ENCODE measurements around the gene KRTAP12-2.
"Not testable (repeated sequence)": the region's sequence is repeated elsewhere in the genome, so short reads cannot be mapped to it uniquely, and the experiment has no call there.

Gene KRTAP12-2

DNA sequence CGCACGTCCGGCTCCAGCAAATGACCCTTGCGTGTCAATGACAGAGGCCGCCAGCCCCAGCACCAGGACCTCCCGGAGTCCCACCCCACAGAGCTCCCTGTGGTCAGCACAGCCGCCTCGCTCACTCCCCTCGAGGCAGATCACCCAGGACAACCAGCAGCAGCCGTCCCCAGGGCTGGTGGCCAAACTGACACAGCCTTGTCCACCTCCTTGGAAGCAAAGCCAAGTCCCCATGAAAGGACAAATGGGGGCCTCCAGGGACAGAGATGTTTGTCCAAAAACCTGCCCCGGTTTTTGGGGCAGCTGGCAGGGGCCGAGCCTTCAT, 27.4 kb downstream of the KRTAP12-2 start:
- Histone ChIP-seq H3K4me1 (ENCODE audit: control insufficient read depth, insufficient read depth, low read length) (no peaks in the 10 kb centered on the region), H3K36me3 (ENCODE audit: control insufficient read depth in 2 of 2, insufficient read depth in 1 of 2, low read length in 2 of 2) (no peaks in the 10 kb centered on the region), H3K27ac (ENCODE audit: extremely low read depth, low read depth, low read length) (no peak overlapping the region), H3K9me3 (ENCODE audit: control insufficient read depth, insufficient read depth, low read depth, low read length) (no peaks in the 10 kb centered on the region), H3K4me3 (ENCODE audit: low read depth, low read length) (no peak overlapping the region)
- ChIA-PET CTCF (no interaction called here), POLR2A (no interaction called here)
- TF ChIP-seq, protein P1, sequence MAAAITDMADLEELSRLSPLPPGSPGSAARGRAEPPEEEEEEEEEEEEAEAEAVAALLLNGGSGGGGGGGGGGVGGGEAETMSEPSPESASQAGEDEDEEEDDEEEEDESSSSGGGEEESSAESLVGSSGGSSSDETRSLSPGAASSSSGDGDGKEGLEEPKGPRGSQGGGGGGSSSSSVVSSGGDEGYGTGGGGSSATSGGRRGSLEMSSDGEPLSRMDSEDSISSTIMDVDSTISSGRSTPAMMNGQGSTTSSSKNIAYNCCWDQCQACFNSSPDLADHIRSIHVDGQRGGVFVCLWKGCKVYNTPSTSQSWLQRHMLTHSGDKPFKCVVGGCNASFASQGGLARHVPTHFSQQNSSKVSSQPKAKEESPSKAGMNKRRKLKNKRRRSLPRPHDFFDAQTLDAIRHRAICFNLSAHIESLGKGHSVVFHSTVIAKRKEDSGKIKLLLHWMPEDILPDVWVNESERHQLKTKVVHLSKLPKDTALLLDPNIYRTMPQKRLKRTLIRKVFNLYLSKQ (tag by site-specific recombination; IDR thresholded peaks at IDR 0.05; ENCODE audit: borderline replicate concordance), result no peak
- no peak for TF ChIP-seq ZBTB17 (tag by site-specific recombination; IDR thresholded peaks at IDR 0.05)
- no peak for TF ChIP-seq FEZF1 (tag by site-specific recombination; IDR thresholded peaks at IDR 0.05)
- no peak for TF ChIP-seq ZBTB20 (tag by site-specific recombination; IDR thresholded peaks at IDR 0.05)
- TF ChIP-seq ZNF354C (tag by site-specific recombination; IDR thresholded peaks at IDR 0.05; ENCODE audit: borderline replicate concordance, low read depth), result no peak
- TF ChIP-seq ZNF324 (tag by site-specific recombination; IDR thresholded peaks at IDR 0.05), result no peak
- no peak for TF ChIP-seq HOXA7 (CRISPR knock-in tag; IDR thresholded peaks at IDR 0.05; ENCODE audit: borderline replicate concordance)

DNA sequence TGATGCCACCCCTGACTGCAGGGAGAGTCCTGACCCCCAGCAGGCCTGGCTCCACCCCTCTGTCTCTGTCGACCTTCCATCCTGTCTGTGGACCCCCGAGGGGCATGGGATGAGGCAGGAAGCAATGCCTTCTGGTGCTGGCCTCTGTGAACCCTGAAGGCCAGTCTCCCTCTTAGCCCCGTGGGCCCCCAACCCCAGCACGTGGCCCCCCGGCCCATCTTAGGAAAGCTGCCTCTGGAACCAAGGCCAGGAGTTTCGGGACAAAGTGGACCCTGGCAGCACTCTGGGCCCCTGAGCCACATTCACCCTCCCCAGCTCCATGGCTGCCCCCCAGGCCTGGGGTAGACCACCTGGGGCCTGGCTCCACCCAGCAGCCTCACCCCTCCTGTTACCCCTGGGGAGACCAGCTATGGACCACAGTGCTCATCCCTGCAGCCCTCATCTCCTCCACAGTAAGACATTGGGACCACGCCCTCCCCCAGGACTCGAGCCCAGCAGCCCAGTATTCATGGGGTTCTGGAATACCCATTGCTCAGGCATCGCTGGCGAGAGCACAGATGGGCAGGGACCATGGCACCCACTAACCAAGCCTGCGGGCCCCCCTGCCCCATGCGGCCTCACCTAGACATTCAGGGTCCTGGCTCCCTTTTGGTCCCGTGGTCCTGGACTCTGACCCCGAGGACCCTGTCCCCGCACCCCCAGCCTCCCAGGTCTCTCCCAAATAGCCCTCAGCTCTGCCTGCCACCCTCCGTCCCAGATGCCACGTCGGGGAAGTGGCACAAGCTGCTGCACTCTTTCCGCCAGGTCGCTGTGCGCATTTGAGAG, 28.0 kb downstream of the KRTAP12-2 start:
- H3K4me3 ChIP-seq (ENCODE audit: low read depth, low read length); H3K9me3 ChIP-seq (ENCODE audit: control insufficient read depth, insufficient read depth, low read depth, low read length); CTCF ChIA-PET; H3K36me3 ChIP-seq (ENCODE audit: control insufficient read depth in 2 of 2, insufficient read depth in 1 of 2, low read length in 2 of 2); H3K27ac ChIP-seq (ENCODE audit: extremely low read depth, low read depth, low read length); POLR2A ChIA-PET; H3K4me1 ChIP-seq (ENCODE audit: control insufficient read depth, insufficient read depth, low read length): not testable (repeated sequence)
- TF ChIP-seq GLIS1 (tag by site-specific recombination; IDR thresholded peaks at IDR 0.05), result peak; percentile 19; the same call in 1 of the 2 replicates

DNA sequence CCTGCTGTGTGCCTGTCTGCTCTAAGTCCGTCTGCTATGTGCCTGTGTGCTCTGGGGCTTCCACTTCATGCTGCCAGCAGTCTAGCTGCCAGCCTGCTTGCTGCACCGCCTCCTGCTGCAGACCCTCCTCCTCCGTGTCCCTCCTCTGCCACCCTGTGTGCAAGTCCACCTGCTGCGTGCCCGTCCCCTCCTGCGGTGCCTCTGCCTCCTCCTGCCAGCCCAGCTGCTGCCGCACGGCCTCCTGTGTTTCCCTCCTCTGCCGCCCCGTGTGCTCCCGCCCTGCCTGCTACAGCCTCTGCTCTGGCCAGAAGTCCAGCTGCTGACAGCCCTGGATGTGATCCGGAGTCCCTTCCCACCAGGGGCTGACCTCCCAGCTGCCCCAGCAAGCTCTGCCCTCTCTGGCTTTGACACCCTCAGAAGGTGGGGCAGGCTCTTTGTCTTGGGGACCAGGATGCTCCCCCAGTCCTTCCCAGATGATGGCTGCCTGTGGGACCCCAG, 28.8 kb downstream of the KRTAP12-2 start:
- H3K4me3 ChIP-seq (ENCODE audit: low read depth, low read length); H3K9me3 ChIP-seq (ENCODE audit: control insufficient read depth, insufficient read depth, low read depth, low read length); H3K4me1 ChIP-seq (ENCODE audit: control insufficient read depth, insufficient read depth, low read length); H3K36me3 ChIP-seq (ENCODE audit: control insufficient read depth in 2 of 2, insufficient read depth in 1 of 2, low read length in 2 of 2); POLR2A ChIA-PET; H3K27ac ChIP-seq (ENCODE audit: extremely low read depth, low read depth, low read length); CTCF ChIA-PET: not testable (repeated sequence)
- peak; percentile 5; the same call in 1 of the 2 replicates for TF ChIP-seq ZIC2 (tag by site-specific recombination; IDR thresholded peaks at IDR 0.05)

DNA sequence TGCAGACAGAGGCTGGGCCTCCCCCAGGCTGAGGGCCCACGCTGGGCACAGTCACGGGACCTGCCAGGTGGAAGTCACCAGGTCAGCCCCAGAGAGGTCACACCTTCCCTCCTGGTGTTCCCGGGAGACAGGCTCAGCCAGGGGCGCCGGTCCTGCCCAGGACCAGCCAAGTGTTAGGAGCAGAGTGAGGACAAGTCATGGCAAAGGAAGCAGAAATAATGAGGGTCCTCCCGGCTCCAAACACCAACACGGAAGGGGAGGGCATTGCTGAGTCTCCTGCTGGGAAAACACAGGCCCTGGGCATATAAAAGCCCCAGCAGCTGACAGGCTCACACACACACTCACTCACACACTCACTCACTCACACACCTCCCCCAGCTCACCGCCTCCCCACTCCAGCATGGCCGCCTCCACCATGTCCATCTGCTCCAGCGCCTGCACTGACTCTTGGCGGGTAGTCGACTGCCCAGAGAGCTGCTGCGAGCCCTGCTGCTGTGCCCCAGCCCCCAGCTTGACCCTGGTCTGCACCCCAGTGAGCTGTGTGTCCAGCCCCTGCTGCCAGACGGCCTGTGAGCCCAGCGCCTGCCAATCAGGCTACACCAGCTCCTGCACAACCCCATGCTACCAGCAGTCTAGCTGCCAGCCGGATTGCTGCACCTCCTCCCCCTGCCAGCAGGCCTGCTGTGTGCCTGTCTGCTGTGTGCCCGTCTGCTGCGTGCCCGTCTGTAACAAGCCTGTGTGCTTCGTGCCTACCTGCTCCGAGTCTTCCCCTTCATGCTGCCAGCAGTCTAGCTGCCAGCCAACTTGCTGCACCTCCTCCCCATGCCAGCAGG, 29.5 kb downstream of the KRTAP12-2 start, which contains the start of gene KRTAP10-10:
TSS of gene KRTAP10-10 (plus strand) at position 339 of the 833 bp plus-strand sequence. CDS start at position 401, 62 bp downstream.
- ChIA-PET POLR2A (no interaction called here), CTCF (no interaction called here)
- H3K36me3 ChIP-seq (ENCODE audit: control insufficient read depth in 2 of 2, insufficient read depth in 1 of 2, low read length in 2 of 2), result no peaks in the 10 kb centered on the region
- H3K9me3 ChIP-seq (ENCODE audit: control insufficient read depth, insufficient read depth, low read depth, low read length), result no peaks in the 10 kb centered on the region
- H3K4me1 ChIP-seq (ENCODE audit: control insufficient read depth, insufficient read depth, low read length), result no peaks in the 10 kb centered on the region
- no peak within 1 kb of the TSS for H3K4me3 ChIP-seq (ENCODE audit: low read depth, low read length)
- no peak within 1 kb of the TSS for H3K27ac ChIP-seq (ENCODE audit: extremely low read depth, low read depth, low read length)
- TF ChIP-seq, protein P2, sequence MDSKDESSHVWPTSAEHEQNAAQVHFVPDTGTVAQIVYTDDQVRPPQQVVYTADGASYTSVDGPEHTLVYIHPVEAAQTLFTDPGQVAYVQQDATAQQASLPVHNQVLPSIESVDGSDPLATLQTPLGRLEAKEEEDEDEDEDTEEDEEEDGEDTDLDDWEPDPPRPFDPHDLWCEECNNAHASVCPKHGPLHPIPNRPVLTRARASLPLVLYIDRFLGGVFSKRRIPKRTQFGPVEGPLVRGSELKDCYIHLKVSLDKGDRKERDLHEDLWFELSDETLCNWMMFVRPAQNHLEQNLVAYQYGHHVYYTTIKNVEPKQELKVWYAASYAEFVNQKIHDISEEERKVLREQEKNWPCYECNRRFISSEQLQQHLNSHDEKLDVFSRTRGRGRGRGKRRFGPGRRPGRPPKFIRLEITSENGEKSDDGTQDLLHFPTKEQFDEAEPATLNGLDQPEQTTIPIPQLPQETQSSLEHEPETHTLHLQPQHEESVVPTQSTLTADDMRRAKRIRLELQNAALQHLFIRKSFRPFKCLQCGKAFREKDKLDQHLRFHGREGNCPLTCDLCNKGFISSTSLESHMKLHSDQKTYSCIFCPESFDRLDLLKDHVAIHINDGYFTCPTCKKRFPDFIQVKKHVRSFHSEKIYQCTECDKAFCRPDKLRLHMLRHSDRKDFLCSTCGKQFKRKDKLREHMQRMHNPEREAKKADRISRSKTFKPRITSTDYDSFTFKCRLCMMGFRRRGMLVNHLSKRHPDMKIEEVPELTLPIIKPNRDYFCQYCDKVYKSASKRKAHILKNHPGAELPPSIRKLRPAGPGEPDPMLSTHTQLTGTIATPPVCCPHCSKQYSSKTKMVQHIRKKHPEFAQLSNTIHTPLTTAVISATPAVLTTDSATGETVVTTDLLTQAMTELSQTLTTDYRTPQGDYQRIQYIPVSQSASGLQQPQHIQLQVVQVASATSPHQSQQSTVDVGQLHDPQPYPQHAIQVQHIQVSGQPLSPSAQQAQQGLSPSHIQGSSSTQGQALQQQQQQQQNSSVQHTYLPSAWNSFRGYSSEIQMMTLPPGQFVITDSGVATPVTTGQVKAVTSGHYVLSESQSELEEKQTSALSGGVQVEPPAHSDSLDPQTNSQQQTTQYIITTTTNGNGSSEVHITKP (tag by site-specific recombination; IDR thresholded peaks at IDR 0.05), result no peak
- TF ChIP-seq, protein P3, sequence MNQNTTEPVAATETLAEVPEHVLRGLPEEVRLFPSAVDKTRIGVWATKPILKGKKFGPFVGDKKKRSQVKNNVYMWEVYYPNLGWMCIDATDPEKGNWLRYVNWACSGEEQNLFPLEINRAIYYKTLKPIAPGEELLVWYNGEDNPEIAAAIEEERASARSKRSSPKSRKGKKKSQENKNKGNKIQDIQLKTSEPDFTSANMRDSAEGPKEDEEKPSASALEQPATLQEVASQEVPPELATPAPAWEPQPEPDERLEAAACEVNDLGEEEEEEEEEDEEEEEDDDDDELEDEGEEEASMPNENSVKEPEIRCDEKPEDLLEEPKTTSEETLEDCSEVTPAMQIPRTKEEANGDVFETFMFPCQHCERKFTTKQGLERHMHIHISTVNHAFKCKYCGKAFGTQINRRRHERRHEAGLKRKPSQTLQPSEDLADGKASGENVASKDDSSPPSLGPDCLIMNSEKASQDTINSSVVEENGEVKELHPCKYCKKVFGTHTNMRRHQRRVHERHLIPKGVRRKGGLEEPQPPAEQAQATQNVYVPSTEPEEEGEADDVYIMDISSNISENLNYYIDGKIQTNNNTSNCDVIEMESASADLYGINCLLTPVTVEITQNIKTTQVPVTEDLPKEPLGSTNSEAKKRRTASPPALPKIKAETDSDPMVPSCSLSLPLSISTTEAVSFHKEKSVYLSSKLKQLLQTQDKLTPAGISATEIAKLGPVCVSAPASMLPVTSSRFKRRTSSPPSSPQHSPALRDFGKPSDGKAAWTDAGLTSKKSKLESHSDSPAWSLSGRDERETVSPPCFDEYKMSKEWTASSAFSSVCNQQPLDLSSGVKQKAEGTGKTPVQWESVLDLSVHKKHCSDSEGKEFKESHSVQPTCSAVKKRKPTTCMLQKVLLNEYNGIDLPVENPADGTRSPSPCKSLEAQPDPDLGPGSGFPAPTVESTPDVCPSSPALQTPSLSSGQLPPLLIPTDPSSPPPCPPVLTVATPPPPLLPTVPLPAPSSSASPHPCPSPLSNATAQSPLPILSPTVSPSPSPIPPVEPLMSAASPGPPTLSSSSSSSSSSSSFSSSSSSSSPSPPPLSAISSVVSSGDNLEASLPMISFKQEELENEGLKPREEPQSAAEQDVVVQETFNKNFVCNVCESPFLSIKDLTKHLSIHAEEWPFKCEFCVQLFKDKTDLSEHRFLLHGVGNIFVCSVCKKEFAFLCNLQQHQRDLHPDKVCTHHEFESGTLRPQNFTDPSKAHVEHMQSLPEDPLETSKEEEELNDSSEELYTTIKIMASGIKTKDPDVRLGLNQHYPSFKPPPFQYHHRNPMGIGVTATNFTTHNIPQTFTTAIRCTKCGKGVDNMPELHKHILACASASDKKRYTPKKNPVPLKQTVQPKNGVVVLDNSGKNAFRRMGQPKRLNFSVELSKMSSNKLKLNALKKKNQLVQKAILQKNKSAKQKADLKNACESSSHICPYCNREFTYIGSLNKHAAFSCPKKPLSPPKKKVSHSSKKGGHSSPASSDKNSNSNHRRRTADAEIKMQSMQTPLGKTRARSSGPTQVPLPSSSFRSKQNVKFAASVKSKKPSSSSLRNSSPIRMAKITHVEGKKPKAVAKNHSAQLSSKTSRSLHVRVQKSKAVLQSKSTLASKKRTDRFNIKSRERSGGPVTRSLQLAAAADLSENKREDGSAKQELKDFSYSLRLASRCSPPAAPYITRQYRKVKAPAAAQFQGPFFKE (tag by site-specific recombination; IDR thresholded peaks at IDR 0.05; ENCODE audit: borderline replicate concordance), result no peak
- no peak for TF ChIP-seq TRIM28 (IDR thresholded peaks at IDR 0.05; ENCODE audit: borderline replicate concordance, low read length)
- no peak for TF ChIP-seq ZBTB20 (tag by site-specific recombination; IDR thresholded peaks at IDR 0.05)
- no peak for TF ChIP-seq IKZF3 (tag by site-specific recombination; IDR thresholded peaks at IDR 0.05)
- no peak for TF ChIP-seq MZF1 (tag by site-specific recombination; IDR thresholded peaks at IDR 0.05; ENCODE audit: borderline replicate concordance)
